GM12892 (cell line): ENCODE data around the gene CNGA2.

ENCODE experiments used
- DNase-seq: peaks from one replicate; pipeline ENCODE4 v3.0.0; 2011; ENCODE audit not compliant: insufficient read length
- FAIRE-seq: peaks from 2 replicates; lab custom pipeline; 2011; peaks lifted over from hg19 to GRCh38; lab: Jason Lieb, UNC
- POLR2A ChIP-seq: IDR thresholded peaks from 2 replicates; pipeline ENCODE4 v1.6.1; 2011; ENCODE audit warnings: low read depth, low read length, control low read depth
- POLR2AphosphoS5 ChIP-seq: IDR thresholded peaks from 2 replicates; pipeline ENCODE4 v1.6.1; 2011; ENCODE audit warnings: low read depth, low read length, control low read depth
- TAF1 ChIP-seq: IDR thresholded peaks from 2 replicates; pipeline ENCODE4 v1.6.1; 2011; ENCODE audit warnings: low read depth, mild to moderate bottlenecking, control low read depth, low read length, borderline replicate concordance

CNGA2 gene

DNA sequence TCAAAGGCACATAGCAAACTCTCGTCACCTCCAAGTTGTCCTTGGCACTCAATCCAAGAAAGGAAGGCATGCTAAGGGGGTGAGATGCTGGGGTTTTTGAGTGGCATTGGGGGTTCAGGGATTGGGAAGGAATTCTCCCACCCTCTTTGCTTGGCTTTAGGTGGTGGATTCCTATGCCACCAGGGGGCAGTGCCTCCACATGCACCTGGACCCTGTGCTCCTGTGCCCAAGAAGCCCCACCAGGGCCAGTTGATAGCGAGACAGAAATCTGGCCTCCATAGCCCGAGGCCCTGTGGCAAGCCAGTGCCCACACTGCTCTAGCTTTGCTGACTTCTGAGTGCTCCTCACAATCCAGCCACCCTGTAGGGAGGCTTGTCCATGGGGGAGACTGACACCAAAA, 20.7 kb upstream of the CNGA2 start:
- no peak for TF ChIP-seq POLR2A
- no peak for TF ChIP-seq POLR2AphosphoS5
- TF ChIP-seq TAF1: no peak
- DNase-seq: no peak
- FAIRE-seq: peak; percentile 14

DNA sequence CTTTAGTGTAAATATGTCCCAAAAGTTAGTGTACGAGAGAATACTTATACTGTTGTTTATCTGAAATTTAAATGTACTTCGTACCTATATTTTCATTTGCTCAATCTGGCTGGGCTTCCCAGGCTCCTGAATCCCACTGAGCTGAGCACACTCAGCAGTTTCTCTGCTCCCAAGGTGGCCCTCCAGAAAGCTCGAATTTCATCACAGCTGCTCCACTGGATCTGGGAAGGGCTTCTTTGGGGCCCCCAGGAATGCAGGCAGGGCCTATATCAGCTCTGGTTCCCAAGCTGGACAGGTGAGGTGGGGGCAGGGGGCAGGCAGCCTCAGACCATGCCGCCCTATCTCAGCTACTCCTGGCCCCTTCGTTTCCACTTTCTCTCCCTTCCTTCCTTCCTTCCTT, 20.2 kb upstream of the CNGA2 start:
- TF ChIP-seq POLR2AphosphoS5 (no peak), POLR2A (no peak), TAF1 (no peak)
- FAIRE-seq (no peak), DNase-seq (no peak)

DNA sequence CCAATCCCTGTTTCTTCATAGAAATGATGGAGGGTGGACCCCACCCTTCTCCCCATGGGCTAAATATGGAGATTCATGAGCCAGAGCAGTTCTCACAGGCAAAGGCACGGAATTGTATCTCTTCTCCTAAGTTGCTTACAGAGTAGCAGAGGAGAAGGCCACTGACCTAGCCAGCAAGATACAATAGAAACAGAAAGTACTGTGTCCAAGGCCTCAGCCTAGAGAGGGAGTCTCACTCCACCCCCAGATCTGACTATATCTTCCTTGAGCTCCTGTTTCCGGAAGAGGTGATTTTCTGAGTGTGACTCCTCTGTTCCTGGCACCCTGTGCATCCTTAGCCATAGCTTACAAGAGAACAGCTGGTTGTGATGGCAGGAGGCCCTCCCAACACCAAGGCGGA, 18.8 kb upstream of the CNGA2 start, which contains the start of gene FATE1:
Gene FATE1, plus strand, starts transcription at position 284 of the 400 bp plus-strand sequence. Its CDS starts 85 bp downstream, at position 369.
- DNase-seq (no peak), FAIRE-seq (no peak)
- TF ChIP-seq POLR2A (no peak), TAF1 (no peak), POLR2AphosphoS5 (no peak)

DNA sequence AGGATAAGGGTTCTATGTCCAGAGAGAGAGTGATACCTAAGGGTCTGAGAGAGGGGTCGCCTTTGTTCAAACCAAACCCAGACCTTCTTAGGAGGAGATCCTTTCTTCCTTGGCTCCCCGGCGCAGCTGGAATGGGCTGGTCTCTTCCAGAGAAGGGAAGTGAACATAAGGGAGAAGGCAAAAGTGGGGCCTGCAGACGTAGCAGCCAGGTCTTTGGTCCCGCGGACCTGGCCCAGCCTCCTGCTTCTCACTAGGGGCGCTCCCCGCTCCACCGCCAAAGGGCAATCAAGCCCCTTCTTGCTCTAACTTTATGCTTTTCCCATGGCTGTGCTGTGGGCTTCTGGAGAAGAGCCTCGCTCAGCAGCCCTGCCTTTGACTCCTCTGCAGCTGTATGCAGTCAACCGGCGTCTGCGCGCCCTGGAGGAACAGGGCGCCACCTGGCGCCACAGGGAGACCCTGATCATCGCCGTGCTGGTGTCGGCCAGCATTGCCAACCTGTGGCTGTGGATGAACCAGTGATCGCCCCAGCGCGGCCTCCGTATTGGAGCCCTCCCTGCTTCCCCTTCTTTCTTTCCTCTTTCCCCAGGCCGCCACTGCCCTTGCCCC, 12.2 kb upstream of the CNGA2 start:
- DNase-seq (no peak), FAIRE-seq (no peak)

DNA sequence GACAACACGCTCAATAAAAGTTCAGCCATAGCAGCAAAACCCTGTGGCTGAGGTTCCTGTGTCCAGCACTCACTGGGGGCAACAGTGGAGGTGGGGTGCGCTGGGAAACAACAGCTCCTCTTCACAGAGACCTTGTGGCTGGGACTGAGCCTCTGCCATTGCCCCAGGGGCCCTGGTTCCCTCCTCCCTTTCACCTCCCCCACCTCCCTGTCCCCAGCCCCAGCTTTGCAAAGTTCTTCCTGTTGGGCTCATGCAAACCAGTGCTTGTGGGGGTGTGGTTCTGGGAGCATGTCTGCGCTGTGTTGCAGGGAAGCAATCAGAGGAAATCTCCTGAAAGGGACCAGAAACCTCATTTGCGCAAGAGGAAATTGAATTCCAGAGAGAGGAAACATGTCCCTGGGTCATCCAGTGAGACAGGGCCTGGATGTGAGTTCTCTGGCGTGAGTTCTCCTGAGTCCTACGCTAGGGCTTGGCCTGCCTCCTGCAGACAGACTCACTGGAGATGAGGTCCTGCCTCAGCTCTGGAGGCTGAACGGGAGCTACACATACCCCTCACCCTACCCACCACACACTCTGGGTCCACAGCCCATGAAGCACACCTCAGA, 11.3 kb upstream of the CNGA2 start:
- FAIRE-seq (no peak), DNase-seq (no peak)
- TF ChIP-seq POLR2AphosphoS5 (no peak), POLR2A (no peak), TAF1 (no peak)

More for the DNA sequence above, 12.2 kb upstream of the CNGA2 start:
- TF ChIP-seq POLR2A (no peak), POLR2AphosphoS5 (no peak), TAF1 (no peak)

DNA sequence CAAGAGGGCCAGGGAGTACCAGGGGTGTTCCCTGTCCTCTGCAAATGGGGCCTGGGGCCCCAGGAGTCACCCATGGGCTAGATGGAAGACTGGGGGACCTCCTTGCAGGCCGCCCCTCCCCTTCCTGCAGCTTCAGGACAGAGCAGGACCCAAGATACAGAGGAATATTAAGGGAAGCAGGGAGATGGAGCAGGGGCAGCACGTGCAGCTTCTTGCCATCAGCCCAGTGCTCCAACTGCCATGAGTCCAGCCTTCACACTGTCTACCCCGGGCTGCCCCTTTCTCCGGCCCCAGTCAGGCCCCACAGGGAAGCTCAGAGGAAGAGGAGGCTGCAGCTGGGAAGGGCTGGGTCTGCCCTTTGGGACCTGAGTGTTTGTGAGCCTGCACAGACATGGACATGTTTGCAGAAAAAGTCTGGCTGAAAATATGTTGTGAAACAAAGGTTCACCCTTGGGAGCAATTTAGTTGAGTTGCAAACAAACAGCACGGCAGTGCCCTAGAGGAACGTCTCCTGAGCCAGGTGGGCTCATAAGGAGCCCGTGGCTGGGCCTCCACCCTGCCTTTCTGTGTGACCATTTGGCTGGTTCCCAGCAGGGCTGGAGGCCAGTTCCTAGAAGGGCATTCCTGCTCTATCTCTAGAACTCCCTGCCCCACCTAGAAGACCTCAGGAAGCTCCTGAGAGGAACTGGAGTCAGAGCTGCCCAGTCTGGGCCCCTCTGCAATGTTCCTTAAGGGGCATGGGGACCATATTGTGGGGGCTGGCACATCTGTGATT, 9.8 kb upstream of the CNGA2 start:
- FAIRE-seq (no peak), DNase-seq (no peak)
- TF ChIP-seq TAF1: no peak
- TF ChIP-seq POLR2AphosphoS5: no peak
- no peak for TF ChIP-seq POLR2A

DNA sequence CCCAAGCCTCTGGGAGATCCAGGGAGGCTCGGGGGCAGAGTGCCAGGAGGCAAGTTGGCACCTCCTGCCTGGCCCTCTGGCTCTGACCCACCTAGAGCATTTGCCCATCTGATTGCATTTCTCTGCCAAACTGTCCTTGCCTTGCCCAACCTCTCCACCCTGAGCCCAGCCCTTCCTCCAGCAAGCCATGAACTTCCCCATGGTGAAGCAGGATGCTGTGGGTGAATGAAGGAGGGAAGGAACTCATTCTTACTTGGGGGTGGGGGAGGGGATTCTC, 9.3 kb upstream of the CNGA2 start:
- FAIRE-seq (no peak), DNase-seq (no peak)
- no peak for TF ChIP-seq TAF1
- TF ChIP-seq POLR2A: no peak
- TF ChIP-seq POLR2AphosphoS5: no peak

DNA sequence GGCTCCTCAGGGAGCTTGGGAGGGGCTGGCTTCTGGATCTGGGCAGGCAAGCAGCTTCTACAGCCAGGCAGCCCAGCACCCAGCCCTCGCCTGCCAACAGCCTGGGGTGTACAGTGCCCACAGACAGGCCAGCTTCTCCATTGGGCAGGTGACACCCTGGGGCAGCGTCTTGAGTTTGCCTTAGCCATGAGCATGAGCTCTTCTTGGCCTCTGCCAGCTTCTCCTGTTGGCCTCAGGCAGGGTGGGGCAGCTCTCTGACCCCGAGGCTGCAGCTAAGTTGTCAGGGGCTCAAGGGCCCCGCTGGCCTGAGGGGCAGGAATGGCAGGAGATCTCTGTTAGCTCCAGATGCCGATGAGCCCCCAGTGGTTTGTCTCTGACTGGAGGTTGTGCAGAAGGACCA, 7.8 kb upstream of the CNGA2 start:
- TF ChIP-seq POLR2AphosphoS5 (no peak), TAF1 (no peak), POLR2A (no peak)
- FAIRE-seq: no peak
- DNase-seq: no peak

DNA sequence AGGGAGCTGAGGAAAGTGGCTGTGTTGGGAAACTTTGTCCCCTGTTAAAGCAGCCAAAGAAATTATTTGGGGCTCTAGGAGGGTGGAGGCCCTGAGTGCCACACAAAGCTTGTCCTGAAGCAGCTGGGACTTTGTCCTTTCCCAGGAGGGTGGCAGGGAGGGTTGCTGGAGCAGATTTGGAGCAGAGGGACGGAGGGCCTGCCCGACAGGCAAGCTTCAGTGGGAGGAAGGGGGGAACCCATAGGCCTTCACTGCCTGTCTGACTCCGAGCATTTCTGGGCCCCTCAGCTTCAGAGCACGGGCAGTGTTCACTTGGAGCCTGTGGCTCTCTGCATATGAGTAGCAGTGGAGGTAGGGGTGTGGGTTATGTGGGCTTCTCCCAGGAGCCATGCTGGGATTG, 7.2 kb upstream of the CNGA2 start:
- FAIRE-seq (no peak), DNase-seq (no peak)
- TF ChIP-seq TAF1 (no peak), POLR2AphosphoS5 (no peak), POLR2A (no peak)

DNA sequence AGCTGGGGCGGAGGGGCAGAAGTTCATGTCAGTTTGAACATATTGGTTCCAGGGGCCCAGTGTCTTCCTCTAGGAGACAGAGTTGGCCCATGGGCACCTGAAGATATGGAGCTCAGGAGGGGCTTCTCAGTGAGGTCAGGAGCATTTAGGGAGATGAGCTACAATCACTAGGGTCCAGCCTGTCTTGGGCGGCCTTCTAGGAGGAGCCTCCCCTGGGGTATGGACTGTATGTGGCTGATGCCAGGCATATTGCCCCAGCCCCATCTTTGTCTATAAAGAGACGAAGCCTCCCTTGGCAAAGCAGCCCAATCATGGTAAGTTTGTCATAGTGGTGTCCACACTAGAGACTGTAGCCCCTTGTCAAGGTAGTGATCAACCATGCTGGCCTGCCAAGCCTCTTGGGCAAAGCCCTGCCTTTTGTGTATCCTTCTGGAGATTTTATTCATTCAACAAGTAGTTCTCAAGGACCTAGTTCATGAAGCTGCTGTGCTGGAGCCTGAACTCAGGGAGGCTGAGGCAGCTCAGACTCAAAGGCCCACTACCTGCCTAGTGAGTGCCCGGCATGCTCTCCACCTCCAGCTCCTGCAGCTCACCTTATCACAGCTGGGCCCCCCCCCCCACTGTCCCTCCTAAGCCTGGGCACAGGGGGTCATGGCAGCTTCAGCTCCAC, 5.4 kb upstream of the CNGA2 start:
- FAIRE-seq (no peak), DNase-seq (no peak)
- TF ChIP-seq POLR2AphosphoS5: no peak
- no peak for TF ChIP-seq POLR2A
- TF ChIP-seq TAF1: no peak

DNA sequence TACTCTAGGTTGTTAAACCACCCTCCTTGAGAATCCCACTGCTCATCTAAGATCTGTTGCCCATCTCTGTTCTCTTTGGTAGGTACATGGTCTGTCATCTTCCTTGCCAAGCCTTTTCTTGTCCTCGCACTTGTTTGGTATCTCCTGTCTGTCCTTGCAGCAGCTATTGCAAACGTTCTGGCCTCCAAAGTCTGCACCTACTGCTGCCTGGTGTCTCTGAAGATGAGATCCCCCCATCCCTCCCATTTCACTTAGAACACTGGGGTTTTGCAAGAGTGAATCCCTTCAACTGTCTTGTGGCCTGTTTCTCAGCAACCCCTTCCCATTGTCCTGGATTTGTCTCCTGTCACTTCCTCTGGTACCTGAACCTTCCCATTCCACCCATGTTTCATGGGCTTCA, 673 bp downstream of the CNGA2 start:
- FAIRE-seq: no peak
- TF ChIP-seq POLR2AphosphoS5 (no peak), TAF1 (no peak), POLR2A (no peak)

DNA sequence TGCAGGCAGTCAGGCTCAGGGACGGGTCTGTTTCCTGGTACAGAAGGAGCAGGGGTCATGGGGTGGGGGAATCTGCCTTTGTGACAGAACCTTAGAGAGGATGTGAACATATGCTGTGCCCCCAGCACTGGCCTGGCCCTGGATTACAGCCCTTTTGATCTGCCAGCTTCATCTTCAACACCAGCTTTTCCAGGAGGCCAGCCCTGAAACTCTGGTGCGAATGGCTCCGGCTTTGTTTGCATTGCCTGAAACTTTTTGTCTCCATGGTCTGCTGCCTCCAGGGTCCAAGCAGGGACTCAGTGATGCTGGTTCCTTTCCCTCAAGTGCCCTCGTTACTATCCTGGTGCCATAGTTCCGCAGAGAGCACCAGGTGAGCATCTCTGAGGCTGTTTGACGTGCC, 2.1 kb downstream of the CNGA2 start:
- TF ChIP-seq POLR2AphosphoS5: no peak
- no peak for TF ChIP-seq TAF1
- no peak for TF ChIP-seq POLR2A
- DNase-seq (no peak), FAIRE-seq (no peak)

More for the DNA sequence above, 673 bp downstream of the CNGA2 start:
- no peak for DNase-seq

DNA sequence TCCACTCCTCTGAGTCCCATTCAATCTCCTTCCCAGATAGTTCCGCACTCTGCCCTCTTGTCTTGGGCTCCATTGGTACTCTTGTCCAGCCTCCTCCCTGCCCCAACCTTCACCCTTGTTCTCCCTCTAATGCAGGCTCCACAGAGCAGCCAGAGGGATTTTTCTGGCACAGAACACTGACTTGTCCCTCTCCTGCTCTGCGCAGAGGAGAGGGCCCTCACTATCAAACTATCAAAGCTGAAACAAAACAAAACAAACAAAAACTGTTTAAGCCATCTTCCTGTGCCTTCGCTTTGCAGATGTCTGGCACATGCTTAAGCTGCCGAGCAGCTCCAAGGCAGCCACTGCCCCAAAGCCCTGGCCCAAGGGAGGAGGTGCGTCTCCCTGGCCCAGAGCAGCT, 2.9 kb downstream of the CNGA2 start:
- DNase-seq: no peak
- TF ChIP-seq POLR2A: no peak
- TF ChIP-seq POLR2AphosphoS5: no peak
- no peak for TF ChIP-seq TAF1
- no peak for FAIRE-seq
